Trophoblast cell (in vitro differentiated cells and primary cell): ENCODE data around the gene DNMT3A.

Source experiments
- DNase-seq, 2 donors: peaks; one replicate each; pipeline ENCODE4 v3.0.0-alpha.2; 2016
- H2AFZ ChIP-seq: 2 replicates; pipeline ENCODE4 v1.6.1; 2013; ENCODE audit warnings: low read length, moderate library complexity, mild to moderate bottlenecking; ENCODE audit not compliant: insufficient read depth, poor library complexity
- H2AK5ac ChIP-seq: 2 replicates; pipeline ENCODE4 v1.6.1; 2013; ENCODE audit warnings: mild to moderate bottlenecking, low read length
- H2BK120ac ChIP-seq: 2 replicates; pipeline ENCODE4 v1.6.1; 2013; ENCODE audit warnings: low read length, mild to moderate bottlenecking, moderate library complexity; ENCODE audit not compliant: insufficient read depth, poor library complexity
- H2BK12ac ChIP-seq: 2 replicates; pipeline ENCODE4 v1.6.1; 2013; ENCODE audit warnings: mild to moderate bottlenecking, low read length, moderate library complexity
- H2BK5ac ChIP-seq: 2 replicates; pipeline ENCODE4 v1.6.1; 2013; ENCODE audit warnings: low read length, low read depth, moderate library complexity, mild to moderate bottlenecking; ENCODE audit not compliant: poor library complexity
- H3K14ac ChIP-seq: 2 replicates; pipeline ENCODE4 v1.6.1; 2013; ENCODE audit warnings: mild to moderate bottlenecking, low read length
- H3K18ac ChIP-seq: 2 replicates; pipeline ENCODE4 v1.6.1; 2013; ENCODE audit warnings: mild to moderate bottlenecking, low read length
- H3K23ac ChIP-seq: 2 replicates; pipeline ENCODE4 v1.6.1; 2013; ENCODE audit warnings: low read length
- H3K27ac ChIP-seq: 2 replicates; pipeline ENCODE4 v1.5.1; 2013; ENCODE audit warnings: low read depth, mild to moderate bottlenecking, inconsistent platforms, low read length, moderate library complexity
- H3K27me3 ChIP-seq: 2 replicates; pipeline ENCODE4 v1.6.1; 2013; ENCODE audit warnings: inconsistent platforms, mild to moderate bottlenecking, low read length, moderate library complexity; ENCODE audit not compliant: insufficient read depth
- H3K36me3 ChIP-seq, 2 experiments: 1 replicate in 1 of 2; 2 replicates in 1 of 2; pipeline ENCODE4 v1.6.1; 2013; ENCODE audit warnings: low read length in 2 of 2, mild to moderate bottlenecking in 2 of 2, moderate library complexity in 1 of 2; ENCODE audit not compliant: insufficient read depth in 2 of 2, control insufficient read depth in 1 of 2
- H3K4ac ChIP-seq: 2 replicates; pipeline ENCODE4 v1.6.1; 2013; ENCODE audit warnings: low read depth, mild to moderate bottlenecking, low read length, moderate library complexity
- H3K4me1 ChIP-seq, 2 experiments: 1 replicate in 1 of 2; 2 replicates in 1 of 2; pipeline ENCODE4 v1.6.1; 2013; ENCODE audit warnings: low read length in 2 of 2, mild to moderate bottlenecking in 2 of 2, moderate library complexity in 1 of 2; ENCODE audit not compliant: insufficient read depth in 2 of 2, control insufficient read depth in 1 of 2
- H3K4me2 ChIP-seq: 2 replicates; pipeline ENCODE4 v1.6.1; 2013; ENCODE audit warnings: inconsistent platforms, mild to moderate bottlenecking, low read length, moderate library complexity
- H3K4me3 ChIP-seq: 2 replicates; pipeline ENCODE4 v1.5.1; 2013; ENCODE audit warnings: mild to moderate bottlenecking, low read depth, low read length, inconsistent platforms
- H3K79me1 ChIP-seq: one replicate; pipeline ENCODE4 v1.6.1; 2013; ENCODE audit warnings: low read length
- H3K79me2 ChIP-seq: 2 replicates; pipeline ENCODE4 v1.6.1; 2013; ENCODE audit warnings: low read length, mild to moderate bottlenecking; ENCODE audit not compliant: control insufficient read depth, insufficient read depth, poor library complexity
- H3K9ac ChIP-seq: 2 replicates; pipeline ENCODE4 v1.6.1; 2013; ENCODE audit warnings: mild to moderate bottlenecking, low read length
- H3K9me3 ChIP-seq: 2 replicates; pipeline ENCODE4 v1.6.1; 2013; ENCODE audit warnings: low read depth, mild to moderate bottlenecking, control low read depth, inconsistent platforms, low read length; ENCODE audit not compliant: insufficient read depth
- H4K12ac ChIP-seq: 2 replicates; pipeline ENCODE4 v1.6.1; 2013; ENCODE audit warnings: low read depth, mild to moderate bottlenecking, low read length, moderate library complexity
- H4K8ac ChIP-seq: 2 replicates; pipeline ENCODE4 v1.6.1; 2013; ENCODE audit warnings: low read depth, mild to moderate bottlenecking, low read length, moderate library complexity
- H4K91ac ChIP-seq: one replicate; pipeline ENCODE4 v1.6.1; 2013; ENCODE audit warnings: low read depth, mild to moderate bottlenecking, low read length, moderate library complexity
- whole genome bisulfite sequencing: extraction: QIAGEN DNeasy Blood & Tissue Kit; methylation state at CpG from one replicate; pipeline ENCODE4 v1.1.7; 2013; ENCODE audit warnings: missing lambda C conversion rate; ENCODE audit not compliant: insufficient read length, insufficient coverage; ENCODE audit errors: extremely low coverage; 5-methylcytosine and 5-hydroxymethylcytosine counted together

The DNMT3A gene

DNA sequence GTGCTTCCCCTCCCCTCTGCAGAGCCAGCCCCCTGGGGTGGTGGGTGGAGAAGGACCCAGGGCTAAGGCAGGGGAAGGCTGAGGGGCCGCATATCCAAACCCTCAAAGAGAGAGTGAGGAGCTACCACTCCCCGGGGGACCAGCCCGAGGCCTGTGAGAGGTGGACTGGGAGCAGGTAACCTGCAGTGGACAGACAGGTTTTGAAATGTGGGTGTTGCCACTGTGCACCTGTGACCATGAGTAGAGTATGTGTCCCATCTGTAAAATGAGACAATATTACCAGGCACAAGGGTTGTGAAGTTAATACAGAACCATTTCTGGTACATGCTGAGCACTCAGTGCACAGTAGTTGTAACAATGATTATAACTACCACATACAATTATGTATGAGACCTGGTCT is 122.1 kb downstream of the DNMT3A start:
- no CpG with 5 or more reads among the region's 3 CpGs for WGBS
- no peaks in the 10 kb centered on the region for H3K9me3 ChIP-seq
- H2AK5ac ChIP-seq = no peak overlapping the region
- DNase-seq = no peak
- H3K4me2 ChIP-seq = no peak overlapping the region
- H4K8ac ChIP-seq = no peak overlapping the region
- H3K9ac ChIP-seq = peak overlapping the region; percentile 59
- H2BK120ac ChIP-seq = no peak overlapping the region
- H3K36me3 ChIP-seq = no peaks in the 10 kb centered on the region
- no peaks in the 10 kb centered on the region for H3K27me3 ChIP-seq
- H2BK5ac ChIP-seq = no peak overlapping the region
- no peaks in the 10 kb centered on the region for H3K79me2 ChIP-seq
- no peak overlapping the region for H3K4ac ChIP-seq
- no peak overlapping the region for H3K14ac ChIP-seq
- H3K4me3 ChIP-seq = no peak overlapping the region
- no peak overlapping the region for H3K23ac ChIP-seq
- H2AFZ ChIP-seq = no peak overlapping the region
- H3K79me1 ChIP-seq = peaks cover 6% of the 10 kb centered on the region
- H3K4me1 ChIP-seq = peaks cover 0 to 4% of the 10 kb centered on the region in 2 experiments
- no peak overlapping the region for H3K27ac ChIP-seq
- H4K91ac ChIP-seq = no peak overlapping the region
- H4K12ac ChIP-seq = no peak overlapping the region
- H2BK12ac ChIP-seq = no peak overlapping the region
- no peak overlapping the region for H3K18ac ChIP-seq

DNA sequence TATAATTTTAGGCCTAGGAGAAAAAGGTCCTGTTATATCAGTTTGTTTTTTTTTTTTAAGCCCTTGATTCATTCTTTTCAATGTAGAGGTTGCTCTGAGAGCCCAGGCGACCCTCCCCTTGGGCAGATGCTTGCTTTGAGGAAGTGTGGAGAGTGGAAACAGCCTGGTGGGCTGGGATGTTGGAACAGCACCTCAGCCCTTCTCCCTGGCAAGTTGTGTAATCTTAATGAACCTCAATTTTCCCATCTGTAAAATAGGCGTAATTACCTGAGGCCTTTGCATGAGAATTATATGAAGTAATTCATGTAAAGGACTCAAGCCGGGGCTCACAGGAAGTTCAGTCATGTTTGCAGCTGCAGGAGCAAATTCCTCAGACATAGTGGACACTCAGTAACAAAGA is 123.6 kb downstream of the DNMT3A start:
- no peak overlapping the region for H3K9ac ChIP-seq
- H3K18ac ChIP-seq = no peak overlapping the region
- no peak overlapping the region for H4K8ac ChIP-seq
- no peaks in the 10 kb centered on the region for H3K27me3 ChIP-seq
- no peaks in the 10 kb centered on the region for H3K36me3 ChIP-seq
- no peak overlapping the region for H3K23ac ChIP-seq
- no peak overlapping the region for H4K12ac ChIP-seq
- no peak overlapping the region for H3K14ac ChIP-seq
- no peak overlapping the region for H2AFZ ChIP-seq
- H2BK12ac ChIP-seq = no peak overlapping the region
- no peak overlapping the region for H3K4me3 ChIP-seq
- DNase-seq = no peak
- H3K4ac ChIP-seq = no peak overlapping the region
- H2AK5ac ChIP-seq = no peak overlapping the region
- no peak overlapping the region for H3K27ac ChIP-seq
- no CpG with 5 or more reads among the region's 3 CpGs for WGBS
- no peaks in the 10 kb centered on the region for H3K9me3 ChIP-seq
- H3K4me1 ChIP-seq = peaks cover 0 to 4% of the 10 kb centered on the region in 2 experiments
- no peak overlapping the region for H4K91ac ChIP-seq
- no peaks in the 10 kb centered on the region for H3K79me2 ChIP-seq
- no peak overlapping the region for H2BK5ac ChIP-seq
- H2BK120ac ChIP-seq = no peak overlapping the region
- H3K79me1 ChIP-seq = peaks cover 6% of the 10 kb centered on the region
- H3K4me2 ChIP-seq = no peak overlapping the region

GRCh38 chr2:25215948-25216679 is 125.6 kb downstream of the DNMT3A start:
- no peaks in the 10 kb centered on the region for H3K27me3 ChIP-seq
- peaks cover 6% of the 10 kb centered on the region for H3K79me1 ChIP-seq
- peak overlapping the region; percentile 61 for H2BK120ac ChIP-seq
- H3K4me1 ChIP-seq = peaks cover 0 to 4% of the 10 kb centered on the region in 2 experiments
- H3K23ac ChIP-seq = no peak overlapping the region
- peak overlapping the region; percentile 73 for H3K4me3 ChIP-seq
- H2AFZ ChIP-seq = peak overlapping the region; percentile 83
- peak overlapping the region; percentile 70 for H2BK5ac ChIP-seq
- H3K9ac ChIP-seq = peak overlapping the region; percentile 87
- peak overlapping the region; percentile 56 for H3K4ac ChIP-seq
- H2AK5ac ChIP-seq = no peak overlapping the region
- no peak overlapping the region for H3K27ac ChIP-seq
- H2BK12ac ChIP-seq = no peak overlapping the region
- no peaks in the 10 kb centered on the region for H3K79me2 ChIP-seq
- peak overlapping the region; percentile 69 for H3K14ac ChIP-seq
- H4K12ac ChIP-seq = peak overlapping the region; percentile 29
- WGBS = no CpG with 5 or more reads among the region's 71 CpGs
- DNase-seq = peak; percentile 46 to 59
- peak overlapping the region; percentile 50 for H3K18ac ChIP-seq
- no peaks in the 10 kb centered on the region for H3K9me3 ChIP-seq
- peak overlapping the region; percentile 88 for H4K8ac ChIP-seq
- H4K91ac ChIP-seq = peak overlapping the region; percentile 58
- peak overlapping the region; percentile 91 for H3K4me2 ChIP-seq
- no peaks in the 10 kb centered on the region for H3K36me3 ChIP-seq

GRCh38 chr2:25215232-25215631 is 126.5 kb downstream of the DNMT3A start:
- Histone ChIP-seq H2AK5ac (no peak overlapping the region), H3K4me3 (no peak overlapping the region), H3K79me2 (no peaks in the 10 kb centered on the region), H3K4me1 (peaks cover 0 to 4% of the 10 kb centered on the region in 2 experiments), H4K8ac (no peak overlapping the region), H3K23ac (no peak overlapping the region), H2BK120ac (no peak overlapping the region), H4K12ac (no peak overlapping the region), H3K27ac (no peak overlapping the region), H3K18ac (no peak overlapping the region), H3K4me2 (peak overlapping the region; percentile 91), H3K27me3 (no peaks in the 10 kb centered on the region), H2BK12ac (no peak overlapping the region), H4K91ac (no peak overlapping the region), H2AFZ (no peak overlapping the region), H3K14ac (no peak overlapping the region), H2BK5ac (no peak overlapping the region), H3K9me3 (no peaks in the 10 kb centered on the region), H3K36me3 (no peaks in the 10 kb centered on the region), H3K9ac (no peak overlapping the region), H3K4ac (no peak overlapping the region), H3K79me1 (peaks cover 6% of the 10 kb centered on the region)
- WGBS = no CpG with 5 or more reads among the region's 5 CpGs
- no peak for DNase-seq
